WI38 (cell line): Measurements from ENCODE around the gene FOXJ2.
"Not testable (repeated sequence)": the region's sequence is repeated elsewhere in the genome, so short reads cannot be mapped to it uniquely, and the experiment has no call there.

Experiments used
- H3K4me3 ChIP-seq: 2 replicates; pipeline ENCODE4 v1.5.1; 2011; ENCODE audit warnings: low read depth, mild to moderate bottlenecking, control low read depth, low read length
- TF ChIP-seq, protein P1 (sequence below): IDR thresholded peaks from 2 replicates; pipeline ENCODE4 v1.5.1; 2012; ENCODE audit warnings: low read depth, mild to moderate bottlenecking, control low read depth, low read length

FOXJ2 gene

DNA sequence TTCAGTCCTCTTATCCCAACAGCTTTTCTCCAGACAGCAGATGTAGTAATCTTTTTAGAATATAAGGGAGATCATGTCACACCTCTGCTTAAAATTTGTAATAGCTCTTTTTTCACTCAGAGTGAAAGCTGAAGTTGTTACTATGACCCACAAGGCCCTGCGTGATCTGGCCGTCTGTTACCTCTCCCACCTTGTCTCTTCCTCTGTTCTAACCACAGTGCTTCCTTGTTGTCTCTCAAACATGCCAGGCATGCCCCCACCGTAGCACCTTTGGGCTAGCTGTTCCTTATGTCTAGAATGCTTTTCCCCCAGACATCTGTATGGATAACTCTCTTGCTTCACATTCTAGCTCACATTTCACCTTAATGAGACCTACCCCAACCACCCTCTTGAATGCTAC lies 56.1 kb downstream of the FOXJ2 start:
- TF ChIP-seq, protein P1, sequence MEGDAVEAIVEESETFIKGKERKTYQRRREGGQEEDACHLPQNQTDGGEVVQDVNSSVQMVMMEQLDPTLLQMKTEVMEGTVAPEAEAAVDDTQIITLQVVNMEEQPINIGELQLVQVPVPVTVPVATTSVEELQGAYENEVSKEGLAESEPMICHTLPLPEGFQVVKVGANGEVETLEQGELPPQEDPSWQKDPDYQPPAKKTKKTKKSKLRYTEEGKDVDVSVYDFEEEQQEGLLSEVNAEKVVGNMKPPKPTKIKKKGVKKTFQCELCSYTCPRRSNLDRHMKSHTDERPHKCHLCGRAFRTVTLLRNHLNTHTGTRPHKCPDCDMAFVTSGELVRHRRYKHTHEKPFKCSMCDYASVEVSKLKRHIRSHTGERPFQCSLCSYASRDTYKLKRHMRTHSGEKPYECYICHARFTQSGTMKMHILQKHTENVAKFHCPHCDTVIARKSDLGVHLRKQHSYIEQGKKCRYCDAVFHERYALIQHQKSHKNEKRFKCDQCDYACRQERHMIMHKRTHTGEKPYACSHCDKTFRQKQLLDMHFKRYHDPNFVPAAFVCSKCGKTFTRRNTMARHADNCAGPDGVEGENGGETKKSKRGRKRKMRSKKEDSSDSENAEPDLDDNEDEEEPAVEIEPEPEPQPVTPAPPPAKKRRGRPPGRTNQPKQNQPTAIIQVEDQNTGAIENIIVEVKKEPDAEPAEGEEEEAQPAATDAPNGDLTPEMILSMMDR = no peak
- no peak overlapping the region for H3K4me3 ChIP-seq

DNA sequence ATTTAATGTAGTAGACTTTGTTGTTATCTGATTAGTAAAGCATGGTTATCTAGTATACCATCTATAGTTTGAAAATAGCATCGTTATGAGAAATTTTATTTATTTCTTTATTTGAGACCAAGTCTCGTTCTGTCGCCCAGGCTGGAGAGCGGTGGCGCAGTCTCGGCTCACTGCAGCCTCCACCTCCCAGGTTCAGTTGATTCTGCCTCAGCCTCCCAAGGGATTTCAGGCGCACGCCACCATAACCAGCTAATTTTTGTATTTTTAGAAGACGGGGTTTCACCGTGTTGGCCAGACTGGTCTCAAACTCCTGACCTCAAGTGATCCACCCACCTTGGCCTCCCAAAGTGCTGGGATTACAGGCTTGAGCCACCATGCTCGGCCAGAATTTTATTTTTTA lies 56.8 kb downstream of the FOXJ2 start:
- H3K4me3 ChIP-seq = not testable (repeated sequence)

DNA sequence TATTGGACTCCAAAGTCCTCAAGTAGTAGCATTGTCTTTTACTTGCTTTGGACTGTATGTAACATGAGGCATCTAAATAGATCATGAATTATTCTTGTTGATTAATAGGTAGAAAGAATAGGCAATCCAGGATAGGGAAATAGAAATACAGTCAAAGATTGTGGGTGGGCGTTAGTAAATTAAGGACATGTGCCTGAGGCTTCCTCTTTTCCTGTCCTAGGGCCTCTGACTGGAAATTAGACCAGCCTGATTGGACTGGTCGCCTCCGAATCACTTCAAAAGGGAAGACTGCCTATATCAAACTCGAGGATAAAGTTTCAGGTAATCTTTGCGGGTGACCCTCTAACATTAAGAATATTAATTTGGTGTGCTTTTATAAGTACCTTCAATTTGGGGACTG lies 57.2 kb downstream of the FOXJ2 start:
- H3K4me3 ChIP-seq = no peak overlapping the region
- TF ChIP-seq, protein P1 = no peak

DNA sequence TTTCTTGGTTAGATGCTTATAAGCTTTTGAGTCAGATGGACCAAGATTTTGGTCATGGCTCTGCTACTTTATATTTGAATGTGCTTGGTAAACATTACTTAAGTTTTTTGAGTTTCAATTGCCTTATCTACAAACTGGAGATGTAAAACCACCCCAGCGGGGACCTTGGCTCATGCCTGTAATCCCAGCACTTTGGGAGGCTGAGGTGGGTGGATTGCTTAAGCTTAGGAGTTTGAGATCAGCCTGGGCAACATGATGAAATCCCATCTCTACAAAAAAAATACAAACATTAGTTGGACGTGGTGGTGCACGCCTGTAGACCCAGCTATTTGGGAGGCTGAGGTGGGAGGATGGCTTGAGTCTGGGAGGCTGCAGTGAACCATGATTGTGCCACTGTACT lies 60.8 kb downstream of the FOXJ2 start:
- TF ChIP-seq, protein P1 = no peak
- no peak overlapping the region for H3K4me3 ChIP-seq

DNA sequence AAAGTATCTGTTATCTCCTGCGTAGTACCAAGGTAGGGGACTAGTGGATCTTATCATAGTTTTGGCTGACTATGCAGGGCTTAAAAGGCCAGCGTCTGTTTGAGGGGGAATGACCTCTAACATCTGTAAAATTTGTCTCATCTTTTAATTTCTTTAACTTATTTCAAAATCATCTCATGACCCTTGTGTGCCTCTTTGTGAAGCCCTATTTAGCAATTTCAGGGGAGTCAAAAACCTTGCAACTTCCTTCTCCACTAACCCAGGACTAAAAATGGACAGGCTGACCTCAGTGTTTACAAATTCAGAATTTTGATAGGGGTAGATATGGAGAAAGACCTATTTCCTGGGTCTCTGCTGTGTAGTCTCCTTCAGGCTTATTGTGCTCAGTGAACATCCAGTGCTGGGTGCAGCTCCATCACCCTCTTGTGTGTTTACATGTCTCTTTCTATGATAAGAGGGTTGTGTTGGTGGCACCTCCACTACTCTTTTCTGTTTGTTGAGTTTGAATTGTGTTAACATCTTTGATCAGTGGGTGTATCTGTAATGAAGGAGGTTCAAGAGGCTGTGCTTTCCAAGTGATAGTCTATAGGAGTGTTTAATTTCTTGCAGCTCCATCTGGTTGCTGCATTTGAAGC lies 63.9 kb downstream of the FOXJ2 start:
- TF ChIP-seq, protein P1 = no peak
- no peak overlapping the region for H3K4me3 ChIP-seq

DNA sequence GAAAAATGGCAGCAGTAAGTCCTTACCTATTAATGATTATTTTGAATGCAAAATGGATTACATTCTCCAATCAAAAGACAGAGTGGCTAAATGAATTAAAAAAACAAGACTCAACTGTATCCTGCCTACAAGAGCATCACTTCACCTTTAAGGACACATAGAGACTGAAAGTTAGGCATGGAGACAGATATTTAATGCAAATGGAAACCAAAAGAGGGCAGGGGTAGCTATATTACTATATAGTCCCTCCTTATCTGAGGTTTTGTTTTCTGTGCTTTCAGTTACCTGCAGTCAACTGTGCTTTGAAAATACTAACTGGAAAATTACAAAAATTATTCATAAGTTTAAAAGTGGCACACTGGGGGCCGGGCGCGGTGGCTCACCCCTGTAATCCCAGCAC lies 66.7 kb downstream of the FOXJ2 start:
- H3K4me3 ChIP-seq = no peak overlapping the region
- TF ChIP-seq, protein P1 = no peak
